Measurements from ENCODE around the gene CALML6. TPM values are rescaled to one million over a fixed set of nuclear protein-coding genes. Genes with fewer than 3 reads are reported as not detected.
A peak's percentile ranks its signal among the peaks of the same experiment; 100 is the strongest.

The CALML6 gene
- polyA plus RNA-seq, 4 donors, result 0.22 to 1.1 (median 0.56) TPM

GRCh38 chr1:1910033-1910465 lies 5.0 kb upstream of the CALML6 start:
- DNase-seq (ENCODE audit: low read depth in 4 of 4, low spot score in 3 of 4), result no peak

GRCh38 chr1:1910651-1911331 lies 4.3 kb upstream of the CALML6 start:
- DNase-seq (ENCODE audit: low read depth in 4 of 4, low spot score in 3 of 4), result no peak

GRCh38 chr1:1911350-1912041 lies 3.6 kb upstream of the CALML6 start:
- no peak for DNase-seq (ENCODE audit: low read depth in 4 of 4, low spot score in 3 of 4)

- DNase-seq (ENCODE audit: low read depth in 4 of 4, low spot score in 3 of 4), result no peak
These were observed 724 bp upstream of the CALML6 start for GRCh38 chr1:1914101-1914970.

GRCh38 chr1:1915911-1916840 lies 1.1 kb downstream of the CALML6 start:
- DNase-seq (ENCODE audit: low read depth in 4 of 4, low spot score in 3 of 4), result no peak

GRCh38 chr1:1916851-1917251 lies 1.8 kb downstream of the CALML6 start:
- no peak for DNase-seq (ENCODE audit: low read depth in 4 of 4, low spot score in 3 of 4)

- no peak for DNase-seq (ENCODE audit: low read depth in 4 of 4, low spot score in 3 of 4)
These were observed 2.4 kb downstream of the CALML6 start for GRCh38 chr1:1917304-1917976.

GRCh38 chr1:1917995-1918900 lies 3.2 kb downstream of the CALML6 start:
- DNase-seq (ENCODE audit: low read depth in 4 of 4, low spot score in 3 of 4), result no peak

- DNase-seq (ENCODE audit: low read depth in 4 of 4, low spot score in 3 of 4), result peak in 1 of 4 donors; percentile 22
These were observed 3.8 kb downstream of the CALML6 start, which contains the start of gene TMEM52 for GRCh38 chr1:1918901-1919303. Gene TMEM52, minus strand, starts transcription at chr1:1919279. Its CDS starts 14 bp downstream, at chr1:1919265.

- peak; percentile 92 to 95 (median 94) for DNase-seq (ENCODE audit: low read depth in 4 of 4, low spot score in 3 of 4)
These were observed 4.4 kb downstream of the CALML6 start for GRCh38 chr1:1919304-1920056.

- no peak for DNase-seq (ENCODE audit: low read depth in 4 of 4, low spot score in 3 of 4)
These were observed 5.1 kb downstream of the CALML6 start for GRCh38 chr1:1920057-1920607.

GRCh38 chr1:1920608-1921458 lies 5.8 kb downstream of the CALML6 start:
- DNase-seq (ENCODE audit: low read depth in 4 of 4, low spot score in 3 of 4), result no peak

GRCh38 chr1:1921459-1921862 lies 6.4 kb downstream of the CALML6 start:
- no peak for DNase-seq (ENCODE audit: low read depth in 4 of 4, low spot score in 3 of 4)

GRCh38 chr1:1921901-1922701 lies 7.0 kb downstream of the CALML6 start:
- no peak for DNase-seq (ENCODE audit: low read depth in 4 of 4, low spot score in 3 of 4)

GRCh38 chr1:1922702-1922955 lies 7.6 kb downstream of the CALML6 start:
- DNase-seq (ENCODE audit: low read depth in 4 of 4, low spot score in 3 of 4), result no peak

Measured in right renal pelvis (tissue), 4 donors.